ENCODE measurements around the gene AHCY. TPM values are rescaled to one million over a fixed set of nuclear protein-coding genes. Genes with fewer than 3 reads are reported as not detected.
"Not testable (repeated sequence)": the region's sequence is repeated elsewhere in the genome, so short reads cannot be mapped to it uniquely, and the experiment has no call there.

AHCY gene
- total RNA-seq: 48.1 TPM

DNA sequence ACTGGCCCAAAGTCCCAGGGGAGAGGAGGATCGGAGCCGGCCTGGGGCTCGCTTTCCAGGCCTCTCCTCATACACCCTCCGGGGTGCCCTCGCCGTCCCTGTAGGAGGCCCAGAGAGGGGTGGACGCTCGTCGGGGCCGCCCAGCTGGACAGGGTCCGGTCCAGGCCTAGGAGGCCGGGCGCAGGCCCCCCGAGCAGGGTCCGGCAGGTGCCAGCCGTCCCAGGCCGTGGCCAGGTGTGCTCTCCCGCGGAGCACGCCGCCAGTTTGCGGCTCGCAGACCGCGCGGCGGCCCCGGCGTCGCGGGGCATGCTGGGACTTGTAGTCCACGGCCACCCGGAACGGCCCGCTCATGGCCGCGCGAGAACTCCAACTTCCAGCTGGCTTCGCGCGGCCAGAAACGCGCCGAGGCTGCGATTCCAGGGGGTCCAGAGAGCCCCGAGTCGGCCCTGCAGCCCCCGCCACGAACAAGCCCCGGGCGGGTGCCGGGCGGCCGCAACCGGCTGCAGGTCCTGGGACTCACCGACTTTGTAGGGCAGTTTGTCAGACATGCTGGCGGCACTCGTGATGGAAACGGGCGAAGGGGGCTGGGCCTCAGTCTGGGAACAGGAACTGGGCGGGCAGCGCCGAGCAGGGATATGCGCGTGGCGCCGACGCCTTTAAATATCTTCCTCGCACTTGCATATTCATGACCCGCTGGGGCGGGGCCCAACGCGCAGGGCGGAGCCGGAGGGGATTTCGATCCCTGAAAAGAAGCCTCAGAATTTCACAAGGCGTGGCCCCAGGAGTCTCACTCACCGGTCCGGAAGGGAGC is at the start of gene AHCY:
Gene AHCY (minus strand): TSS at position 633 of the 811 bp plus-strand sequence. CDS start 85 bp downstream, at position 548.
- peak; percentile 96 for DNase-seq (ENCODE audit: low spot score)
- ATAC-seq: peak; percentile 98
- intact Hi-C loops (cut with DNase I): no loop called here

DNA sequence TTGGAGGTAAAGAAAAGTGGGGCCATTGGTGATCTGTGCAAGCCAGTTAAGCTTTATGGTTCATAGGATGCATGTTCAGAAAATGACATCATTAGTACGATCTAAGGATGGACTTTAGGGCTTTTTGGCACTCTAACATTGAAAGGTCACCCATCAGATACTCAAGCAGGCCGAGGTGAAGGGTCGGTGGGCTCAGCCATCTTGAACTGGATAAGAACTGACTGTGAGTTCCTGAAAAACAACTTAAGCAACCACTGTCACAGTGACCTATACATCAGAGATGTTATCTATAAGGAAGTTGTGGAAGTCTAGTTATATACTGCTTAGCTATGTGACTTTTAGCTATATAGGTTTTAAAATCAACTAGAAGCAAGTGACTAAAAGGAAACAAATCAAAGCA is 46.9 kb upstream of the AHCY start:
- DNase-seq (ENCODE audit: low spot score) (no peak), ATAC-seq (no peak)
- intact Hi-C loops (cut with DNase I): no loop called here

GRCh38 chr20:34347571-34347970 is 44.4 kb upstream of the AHCY start:
- intact Hi-C loops (cut with DNase I): no loop called here
- no peak for ATAC-seq
- DNase-seq (ENCODE audit: low spot score): no peak

DNA sequence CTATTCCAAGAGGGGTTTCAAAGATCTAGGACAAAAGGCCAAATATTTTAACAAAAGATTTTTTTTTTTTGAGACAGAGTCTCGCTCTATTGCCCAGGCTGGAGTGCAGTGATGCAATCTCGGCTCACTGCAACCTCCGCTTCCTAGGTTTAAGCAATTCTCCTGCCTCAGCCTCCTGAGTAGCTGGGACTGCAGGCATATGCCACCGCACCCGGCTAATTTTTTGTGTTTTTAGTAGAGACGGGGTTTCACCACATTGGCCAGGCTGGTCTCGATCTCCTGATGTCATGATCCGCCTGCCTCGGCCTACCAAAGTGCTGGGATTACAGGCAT is 43.3 kb upstream of the AHCY start:
- DNase-seq (ENCODE audit: low spot score); ATAC-seq; intact Hi-C loops (cut with DNase I): not testable (repeated sequence)

GRCh38 chr20:34345839-34346532 is 42.8 kb upstream of the AHCY start:
- intact Hi-C loops (cut with DNase I); ATAC-seq; DNase-seq (ENCODE audit: low spot score): not testable (repeated sequence)

GRCh38 chr20:34345402-34345736 is 42.2 kb upstream of the AHCY start:
- DNase-seq (ENCODE audit: low spot score) (no peak), ATAC-seq (no peak)
- intact Hi-C loops (cut with DNase I): no loop called here

GRCh38 chr20:34344238-34344637 is 41.1 kb upstream of the AHCY start:
- intact Hi-C loops (cut with DNase I): no loop called here
- DNase-seq (ENCODE audit: low spot score) (no peak), ATAC-seq (no peak)

GRCh38 chr20:34343458-34344211 is 40.5 kb upstream of the AHCY start:
- no peak for ATAC-seq
- intact Hi-C loops (cut with DNase I): no loop called here
- DNase-seq (ENCODE audit: low spot score): no peak

GRCh38 chr20:34341199-34341598 is 38.0 kb upstream of the AHCY start:
- DNase-seq (ENCODE audit: low spot score); ATAC-seq; intact Hi-C loops (cut with DNase I): not testable (repeated sequence)

DNA sequence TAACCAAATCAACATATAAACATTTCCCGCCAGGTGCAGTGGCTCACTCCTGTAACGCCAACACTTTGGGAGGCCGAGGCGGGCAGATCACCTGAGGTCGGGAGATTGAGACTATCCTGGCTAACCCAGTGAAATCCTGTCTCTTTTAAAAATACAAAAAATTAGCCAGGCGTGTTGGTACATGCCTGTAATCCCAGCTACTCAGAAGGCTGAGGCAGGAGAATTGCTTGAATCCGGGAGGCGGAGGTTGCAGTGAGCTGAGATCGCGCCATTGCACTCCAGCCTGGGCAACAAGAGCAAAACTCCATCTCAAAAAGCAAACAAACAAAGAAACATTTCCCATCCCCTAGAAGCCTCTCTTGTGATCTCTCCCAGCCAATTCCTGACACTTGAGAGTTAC is 37.6 kb upstream of the AHCY start:
- intact Hi-C loops (cut with DNase I); ATAC-seq; DNase-seq (ENCODE audit: low spot score): not testable (repeated sequence)

GRCh38 chr20:34337982-34338726 is 35.0 kb upstream of the AHCY start:
- DNase-seq (ENCODE audit: low spot score): no peak

DNA sequence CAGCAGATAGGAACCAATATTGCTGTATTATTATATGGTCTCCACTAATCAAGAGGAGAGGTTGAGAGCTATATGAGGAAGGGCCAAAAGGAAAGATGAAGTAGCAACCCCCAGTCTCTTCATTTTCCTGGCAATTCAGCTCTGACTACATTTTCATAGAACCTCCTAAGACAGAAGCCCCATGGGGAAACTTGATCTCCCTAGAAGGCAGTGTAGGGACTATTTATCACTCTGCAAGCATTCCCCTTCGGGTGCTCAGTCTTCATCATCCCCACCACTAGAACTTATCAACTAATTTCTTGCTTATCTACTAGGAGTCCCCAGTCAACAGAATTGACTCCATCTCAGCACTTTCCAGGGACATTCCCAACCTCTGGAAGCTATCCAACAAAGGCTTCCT is 34.4 kb upstream of the AHCY start:
- ATAC-seq: no peak
- no peak for DNase-seq (ENCODE audit: low spot score)
- intact Hi-C loops (cut with DNase I): no loop called here

More at GRCh38 chr20:34337982-34338726, 35.0 kb upstream of the AHCY start:
- intact Hi-C loops (cut with DNase I): no loop called here
- ATAC-seq: no peak

- intact Hi-C loops (cut with DNase I): no loop called here
- DNase-seq (ENCODE audit: low spot score) (peak; percentile 76), ATAC-seq (peak; percentile 85)
Measured at GRCh38 chr20:34334654-34335407, 31.7 kb upstream of the AHCY start.

GRCh38 chr20:34333786-34334185 is 30.6 kb upstream of the AHCY start:
- no peak for ATAC-seq
- intact Hi-C loops (cut with DNase I): no loop called here
- no peak for DNase-seq (ENCODE audit: low spot score)

- ATAC-seq (no peak), DNase-seq (ENCODE audit: low spot score) (no peak)
- intact Hi-C loops (cut with DNase I): no loop called here
Measured at GRCh38 chr20:34332262-34332920, 29.2 kb upstream of the AHCY start.

- DNase-seq (ENCODE audit: low spot score): no peak
- no peak for ATAC-seq
- intact Hi-C loops (cut with DNase I): no loop called here
Measured at GRCh38 chr20:34331838-34332237, 28.7 kb upstream of the AHCY start.

GRCh38 chr20:34330861-34331544 is 27.8 kb upstream of the AHCY start:
- intact Hi-C loops (cut with DNase I); ATAC-seq; DNase-seq (ENCODE audit: low spot score): not testable (repeated sequence)

Measured in sciatic nerve (tissue), 2 donors.